ENCODE data around the gene FAM47E.

The FAM47E gene, protein sequence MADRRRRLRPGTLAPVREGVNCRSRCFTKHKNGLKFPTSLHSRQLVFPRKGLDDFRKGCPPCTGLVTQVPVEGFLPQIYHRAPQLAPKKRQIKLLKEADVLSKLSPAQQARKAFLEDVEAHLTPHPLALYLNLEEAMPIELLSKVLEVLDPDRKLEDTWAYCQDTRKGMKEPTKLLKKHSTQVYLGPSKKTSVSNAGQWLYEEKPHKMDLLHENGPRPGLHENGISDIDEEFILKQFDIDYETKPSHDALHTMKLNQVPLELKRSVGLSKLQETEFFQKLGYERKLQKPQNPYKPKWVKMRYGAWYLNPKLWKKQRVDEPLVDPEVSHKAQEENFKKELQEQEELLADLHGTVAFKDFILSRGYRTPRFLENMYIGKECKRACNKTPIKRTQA

DNA sequence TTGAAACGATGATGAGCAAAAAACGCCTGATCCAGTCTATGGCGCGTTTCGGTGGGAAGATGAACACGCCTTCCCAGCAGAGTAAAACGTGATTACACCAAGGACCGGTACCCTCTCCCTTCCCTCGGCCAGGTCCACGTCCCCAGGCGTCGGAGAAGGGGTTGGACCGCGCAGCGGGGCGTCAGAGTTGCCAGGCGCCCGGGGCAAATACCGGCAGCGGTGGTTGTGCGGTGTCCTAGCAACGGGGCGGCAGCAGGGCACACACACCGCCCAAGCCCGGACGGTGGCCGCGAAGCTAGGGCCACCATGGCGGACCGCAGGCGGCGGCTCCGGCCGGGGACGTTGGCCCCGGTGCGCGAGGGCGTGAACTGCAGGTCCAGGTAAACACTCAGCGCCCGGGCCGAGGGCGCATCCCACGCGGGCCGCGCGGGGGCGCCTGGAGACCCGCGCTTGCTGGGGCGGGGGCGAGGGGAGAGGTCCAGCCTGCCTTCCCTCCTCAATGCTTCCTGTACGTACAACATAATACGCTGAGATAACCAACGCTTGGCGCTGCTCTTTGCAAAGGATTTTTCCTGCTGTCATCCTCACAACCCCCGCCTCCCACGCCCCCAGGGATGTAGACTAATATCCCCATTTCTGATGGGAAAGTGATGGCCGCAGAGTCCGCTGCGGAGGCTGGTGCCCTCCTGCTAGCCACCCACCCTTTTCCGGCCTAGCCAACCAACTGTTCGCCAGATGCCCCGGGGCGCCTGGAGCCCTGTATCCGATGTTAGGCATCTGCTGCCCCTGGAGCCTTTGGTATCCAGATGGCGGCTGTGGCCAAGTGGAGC lies at the start of gene FAM47E:
Gene FAM47E, plus strand, starts transcription at position 281 of the 830 bp plus-strand sequence. Its CDS starts 26 bp downstream, at position 307.
- DNase-seq = peak; percentile 84 to 98 (median 97)

DNA sequence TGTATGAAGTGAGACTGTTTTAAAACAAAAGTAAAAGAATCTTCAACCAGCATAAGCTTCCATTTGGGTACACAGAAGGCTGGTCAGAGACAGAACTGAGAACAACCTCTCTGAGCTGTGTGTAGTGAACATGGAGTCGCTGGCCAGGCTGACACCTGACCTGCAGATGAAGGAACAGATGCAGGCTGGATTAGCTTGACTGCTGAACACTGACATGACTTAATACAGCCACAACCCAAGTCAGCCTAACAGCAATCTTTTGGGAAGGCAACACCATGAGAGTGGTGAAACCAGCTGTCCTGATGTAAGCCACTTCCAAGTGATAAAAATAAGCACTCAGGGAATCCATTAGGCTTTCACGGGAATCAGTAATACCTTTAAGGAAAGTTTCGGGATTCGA lies 48.0 kb upstream of the FAM47E start:
- peak in 1 of 3 experiments; percentile 41 for DNase-seq

DNA sequence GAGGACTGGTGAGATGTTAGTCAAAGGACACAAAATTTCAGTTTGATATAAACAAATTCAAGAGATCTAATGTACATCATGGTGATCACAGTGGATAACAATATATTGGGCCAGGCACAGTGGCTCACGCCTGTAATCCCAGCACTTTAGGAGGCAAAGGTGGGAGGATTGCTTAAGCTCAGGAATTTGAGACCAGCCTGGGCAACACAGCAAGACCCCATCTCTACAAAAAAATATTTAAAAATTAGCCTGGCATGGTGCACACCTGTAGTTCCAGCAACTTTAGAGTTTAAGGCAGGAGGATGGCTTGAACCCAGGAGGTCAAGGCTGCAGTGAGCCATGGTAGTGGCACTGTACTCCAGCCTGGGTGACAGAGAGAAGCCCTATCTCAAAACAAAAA lies 46.6 kb upstream of the FAM47E start:
- DNase-seq = no peak

DNA sequence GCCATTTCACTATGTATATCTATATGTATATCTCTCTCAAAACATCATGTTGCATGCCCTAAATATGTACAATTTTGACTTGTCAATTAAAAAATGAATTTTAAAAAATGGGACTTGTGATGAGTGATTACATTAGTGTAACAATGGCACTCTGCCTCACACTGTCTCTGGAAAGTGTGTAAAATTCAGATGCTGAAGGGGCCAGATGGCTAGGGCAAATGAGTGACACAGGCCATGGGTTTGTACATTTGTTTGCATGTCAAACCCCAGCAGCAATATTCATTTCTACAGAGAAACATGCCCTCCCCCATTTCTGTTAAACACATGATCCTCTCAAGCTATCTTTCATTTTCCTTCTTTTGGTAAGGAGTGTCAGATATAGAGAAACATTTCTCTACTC lies 46.0 kb upstream of the FAM47E start:
- no peak for DNase-seq

DNA sequence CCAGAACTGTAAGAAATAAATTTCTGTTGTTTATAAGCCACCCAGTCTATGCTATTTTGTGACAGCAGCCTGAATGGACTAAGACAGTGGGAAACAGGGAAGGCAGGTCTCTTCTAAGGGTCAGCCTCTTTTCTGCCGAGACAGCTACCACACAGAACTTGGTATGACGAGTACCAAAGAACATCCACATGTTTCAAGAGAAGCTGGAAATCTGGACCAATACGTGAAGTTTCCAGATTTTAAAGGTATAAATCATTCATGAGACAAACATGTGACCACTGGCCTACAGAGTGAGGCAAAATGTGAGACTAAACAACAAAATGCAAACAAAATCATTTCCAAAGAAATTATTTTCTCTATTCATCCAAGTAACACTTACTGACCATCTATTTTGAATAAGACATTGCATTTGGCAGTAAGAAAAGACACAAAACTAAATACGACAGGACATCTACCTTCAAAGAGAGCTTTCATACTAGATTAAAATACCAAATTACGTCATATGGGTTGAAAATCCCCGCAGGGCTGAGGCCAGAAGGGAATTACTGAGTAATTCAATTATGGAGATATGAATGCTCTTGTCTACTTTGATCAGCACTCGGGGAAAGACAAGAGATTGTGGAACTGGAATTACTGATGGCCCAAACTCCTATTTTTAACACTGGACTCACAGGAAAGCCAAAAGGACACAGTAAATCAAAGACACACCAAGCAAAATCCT lies 45.1 kb upstream of the FAM47E start:
- no peak for DNase-seq

DNA sequence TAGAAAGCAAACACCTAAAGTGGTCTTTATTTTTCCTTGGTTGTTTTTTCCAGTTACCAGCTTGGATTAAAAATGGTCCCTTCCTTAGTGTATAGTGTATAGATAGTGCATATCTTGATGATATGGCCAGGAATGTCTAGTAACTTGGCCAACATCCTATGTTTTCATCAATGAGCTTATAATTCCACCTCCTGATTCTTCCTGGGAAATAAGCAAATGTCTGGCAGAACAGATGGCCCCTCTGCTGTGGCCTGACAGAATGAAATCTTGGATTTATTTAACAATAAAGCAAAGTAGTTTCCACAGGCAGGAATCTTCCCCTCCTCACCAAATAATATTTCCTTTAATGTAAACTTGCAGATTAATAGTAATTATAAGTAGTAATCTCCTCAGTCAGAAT lies 44.0 kb upstream of the FAM47E start:
- DNase-seq = no peak

DNA sequence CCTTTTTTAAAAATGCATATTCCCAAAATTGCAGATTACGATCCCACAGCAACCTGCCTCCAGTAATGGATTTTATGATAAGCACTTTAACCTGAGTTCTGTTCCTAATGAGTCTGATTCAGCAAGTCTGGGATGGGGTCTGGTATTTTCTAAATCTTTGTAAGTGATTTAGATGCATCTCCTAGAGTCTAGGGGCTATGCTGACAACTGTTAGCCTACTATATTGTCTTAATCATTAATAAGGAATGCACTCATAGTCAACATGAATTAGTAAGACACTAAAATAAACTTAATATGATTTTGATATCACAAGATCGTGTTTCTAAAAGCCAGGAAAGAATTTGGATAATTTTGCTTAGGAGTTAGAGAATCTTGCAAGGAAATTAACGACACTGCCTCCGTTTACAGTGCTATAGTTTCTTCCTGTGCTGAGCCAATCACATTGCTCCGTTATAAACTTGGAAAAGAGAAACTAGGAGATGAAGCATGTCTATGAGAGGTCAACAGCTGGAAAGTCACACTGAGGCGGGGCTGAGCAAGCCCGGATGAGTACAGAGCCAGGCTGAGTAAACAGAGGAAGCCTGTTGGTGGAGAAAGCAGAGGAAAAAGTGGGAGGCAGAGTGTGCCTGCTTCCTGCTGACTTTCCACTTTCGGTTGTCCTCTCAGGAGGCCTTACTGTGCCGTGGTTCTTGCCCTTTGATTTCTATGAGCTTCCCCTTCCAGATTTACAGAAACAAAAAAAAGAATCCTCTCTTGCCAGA lies 43.3 kb upstream of the FAM47E start:
- peak; percentile 50 to 71 (median 68) for DNase-seq

DNA sequence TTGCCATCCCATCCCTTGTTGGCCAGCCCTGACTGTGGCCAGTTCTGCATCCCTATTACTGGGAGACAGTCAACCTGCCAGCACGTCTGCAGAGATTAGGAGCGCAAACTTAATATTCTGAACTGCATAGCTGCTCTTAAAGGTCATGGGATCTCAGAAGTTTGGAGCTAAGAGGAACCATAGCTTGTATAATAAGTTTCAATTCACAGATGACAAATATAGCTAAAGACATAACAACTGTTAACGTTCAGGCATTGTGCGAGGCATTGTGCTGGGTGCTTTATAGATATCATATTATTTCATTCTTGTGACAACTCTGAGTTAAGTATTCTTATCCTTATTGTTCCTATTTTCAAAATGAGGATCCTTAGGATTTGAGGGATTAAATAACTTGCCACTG lies 41.6 kb upstream of the FAM47E start:
- no peak for DNase-seq

DNA sequence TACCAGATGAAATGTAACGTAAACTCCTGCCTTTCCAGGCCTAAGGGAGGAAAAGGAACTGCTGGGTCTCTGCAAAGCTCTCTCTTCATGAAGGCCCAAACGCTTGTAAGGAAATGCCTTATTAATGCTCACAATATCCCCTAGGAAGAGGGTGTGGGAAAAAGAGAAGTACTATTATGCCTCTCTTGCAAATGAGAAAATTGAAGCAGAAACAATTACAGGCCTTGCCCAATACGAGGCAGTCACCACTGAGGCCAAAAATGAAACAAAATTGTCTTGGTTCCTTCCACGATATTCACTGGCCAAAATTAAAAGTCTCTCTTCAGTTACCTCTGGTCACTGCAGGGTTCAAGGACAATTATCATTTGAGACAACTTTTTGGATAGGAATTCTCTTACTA lies 41.1 kb upstream of the FAM47E start:
- DNase-seq = no peak

DNA sequence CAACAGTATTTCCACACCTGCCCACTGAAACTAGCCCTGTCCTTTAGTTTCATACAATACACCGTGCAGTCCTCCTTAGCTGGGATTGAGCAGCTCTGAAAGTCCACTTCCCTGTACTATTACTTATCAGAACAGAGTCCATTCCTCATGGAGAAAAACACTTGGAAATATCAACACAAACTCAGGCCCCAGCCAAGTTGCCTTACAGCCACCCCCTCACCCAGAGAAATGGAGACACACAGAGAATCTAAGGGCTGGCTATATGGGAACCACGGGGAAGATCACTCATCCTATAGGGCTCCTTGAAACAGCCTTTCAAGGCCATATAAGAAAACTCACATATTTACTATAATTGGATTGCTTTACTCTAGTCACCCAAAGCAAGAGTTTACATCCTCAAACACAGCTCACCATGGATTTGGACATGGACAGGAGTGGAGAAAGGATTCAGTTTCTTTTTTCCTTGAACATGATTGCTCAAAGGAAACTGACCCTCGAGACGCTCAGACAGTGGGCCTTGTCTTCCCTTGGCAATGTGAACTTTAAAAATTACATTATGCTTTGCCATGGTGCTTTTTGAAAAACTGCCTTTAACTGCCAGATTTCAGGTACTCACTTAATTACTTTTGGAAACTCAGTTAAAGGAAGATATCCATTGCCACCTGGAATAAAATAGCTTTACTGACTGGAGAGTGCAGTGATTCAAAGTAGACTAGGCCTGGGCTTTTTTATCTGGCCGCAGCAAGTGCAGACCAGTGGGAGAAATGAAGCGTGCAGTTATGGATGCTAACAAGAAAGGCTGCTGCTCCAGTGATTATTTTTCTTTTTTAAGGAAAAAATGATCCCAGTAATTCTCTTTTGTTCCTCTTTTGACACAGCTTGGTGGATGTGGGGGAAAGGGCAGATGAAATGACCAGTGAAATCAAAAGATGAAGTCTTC lies 39.5 kb upstream of the FAM47E start:
- DNase-seq = peak in 2 of 3 experiments; percentile 18 to 38

DNA sequence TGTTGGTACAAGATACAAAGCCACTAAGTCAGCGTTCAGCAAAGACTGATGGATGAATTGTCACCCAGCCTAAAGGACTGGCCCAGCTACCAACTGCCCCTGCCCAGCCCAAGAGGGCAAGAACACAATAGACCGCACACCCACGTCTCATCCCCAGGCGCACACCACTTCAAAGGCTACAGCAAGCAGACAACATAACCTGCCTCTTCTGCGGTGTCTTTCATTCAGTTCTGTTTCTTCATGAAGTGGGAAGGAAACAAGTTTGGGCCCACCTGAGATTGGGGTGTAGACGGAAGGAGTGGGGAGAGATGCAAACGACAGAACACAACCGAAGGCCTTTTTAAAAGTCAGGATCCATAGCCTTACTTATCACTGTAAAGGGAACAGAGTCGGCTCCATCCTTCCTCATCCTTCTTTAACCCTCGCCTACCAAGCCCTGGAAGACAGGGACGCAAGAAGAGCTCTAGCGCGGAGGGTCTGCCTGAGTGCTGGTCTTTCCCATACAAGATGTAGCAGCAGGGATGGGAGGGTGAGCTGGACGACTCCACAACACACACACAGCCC lies 38.6 kb upstream of the FAM47E start:
- DNase-seq = peak; percentile 40 to 74 (median 60)

DNA sequence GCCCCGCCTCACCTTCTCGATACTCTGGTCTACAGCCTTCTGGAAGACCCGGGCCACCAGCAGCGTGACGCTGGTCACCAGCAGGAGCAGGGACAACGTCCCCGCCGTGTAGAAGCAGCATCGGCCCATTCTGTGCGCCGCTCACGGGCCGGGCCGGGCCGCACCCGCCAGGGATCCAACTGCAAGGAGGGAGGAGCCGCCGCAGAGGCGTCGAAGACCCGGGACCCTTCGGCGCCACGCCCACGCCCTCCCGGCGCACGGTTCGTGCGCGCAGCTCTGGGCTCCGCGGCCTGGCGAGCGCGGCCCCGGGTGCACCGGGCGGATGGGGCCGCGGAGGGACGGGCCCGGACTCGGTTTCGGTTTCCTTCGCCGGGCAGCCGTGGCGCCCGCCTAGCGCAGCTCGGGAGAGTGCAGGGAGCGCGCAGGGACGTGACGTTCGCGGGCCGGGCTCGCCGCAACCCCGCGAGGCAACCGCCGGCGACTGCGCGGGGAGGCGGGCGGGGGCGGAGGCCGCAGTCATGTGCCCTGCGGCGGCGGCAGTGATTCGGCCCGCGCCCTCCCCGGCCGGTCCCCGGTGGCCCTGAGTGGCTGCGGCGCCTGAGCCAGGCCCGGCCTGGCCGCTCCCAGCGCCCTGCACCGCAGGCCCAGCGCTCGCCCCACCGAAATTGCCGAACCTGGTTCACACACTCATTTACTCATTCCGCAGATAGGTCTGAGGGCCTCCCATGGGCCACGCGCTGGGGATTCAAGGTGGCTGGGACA lies 37.9 kb upstream of the FAM47E start, which contains the start of gene SCARB2:
Gene SCARB2, minus strand, starts transcription at position 410 of the 762 bp plus-strand sequence. Its CDS starts 281 bp downstream, at position 129.
- peak; percentile 88 to 97 (median 91) for DNase-seq

DNA sequence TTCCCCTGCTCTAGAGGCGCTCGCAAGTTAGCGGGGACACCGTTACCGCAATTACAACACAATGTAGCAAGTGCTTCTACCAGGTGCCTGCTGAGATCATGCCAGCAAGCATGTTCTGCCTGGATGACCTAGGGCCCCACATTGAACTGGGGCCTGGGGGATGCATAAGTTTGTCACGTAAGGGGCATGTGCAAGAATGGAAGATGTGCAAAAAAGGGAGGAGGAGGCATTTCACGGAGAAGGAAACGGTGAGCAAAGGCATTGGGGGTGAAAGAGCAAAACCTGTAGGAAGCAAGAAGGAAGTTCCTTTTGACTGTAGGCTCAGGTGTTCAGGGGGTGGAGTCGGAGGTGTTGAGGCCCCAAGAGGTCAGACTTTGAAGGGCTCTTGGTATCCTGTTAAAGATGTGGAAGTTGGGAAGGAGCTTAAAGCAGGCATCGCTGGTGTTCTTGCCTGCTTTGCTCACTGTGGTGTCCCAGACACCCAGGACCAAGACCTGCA lies 37.3 kb upstream of the FAM47E start:
- no peak for DNase-seq

DNA sequence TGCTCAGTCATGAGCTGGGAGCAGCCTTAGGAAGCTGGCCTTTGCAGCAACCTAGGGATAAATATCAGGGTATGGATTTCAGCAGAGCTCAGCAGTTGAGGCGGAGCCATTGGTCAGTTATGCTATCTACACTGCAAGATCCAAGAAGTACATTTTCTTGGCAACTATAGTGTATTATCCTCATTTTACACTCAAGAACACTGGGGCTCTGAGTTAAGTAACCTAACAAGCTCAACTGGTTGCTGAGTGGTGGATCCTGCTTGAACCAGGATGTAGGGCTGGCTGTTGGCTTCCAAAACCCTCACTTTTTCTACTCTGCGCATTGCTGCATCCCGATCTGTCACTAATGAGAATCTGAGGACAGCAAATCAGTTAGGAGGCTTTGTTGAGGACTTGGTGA lies 36.4 kb upstream of the FAM47E start:
- DNase-seq = no peak

DNA sequence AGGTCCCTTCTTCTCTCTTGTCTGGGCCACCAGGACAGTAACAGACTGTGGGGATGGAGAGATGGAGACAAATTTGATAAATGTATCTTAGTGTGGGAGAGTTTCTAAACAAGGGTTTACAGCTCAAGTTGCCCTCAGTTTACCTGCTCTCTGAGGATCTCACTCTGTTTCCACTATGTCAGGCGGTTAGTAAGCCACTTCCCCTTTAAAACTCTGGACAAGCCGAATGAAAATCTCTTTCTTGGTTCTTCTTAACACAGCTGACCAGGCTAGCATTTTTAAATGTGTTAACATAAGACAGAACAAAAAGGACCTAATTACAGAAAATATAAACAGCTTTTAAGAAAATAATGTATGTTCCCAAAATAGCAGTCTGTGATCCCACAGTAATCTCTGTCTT lies 35.0 kb upstream of the FAM47E start:
- no peak for DNase-seq

DNA sequence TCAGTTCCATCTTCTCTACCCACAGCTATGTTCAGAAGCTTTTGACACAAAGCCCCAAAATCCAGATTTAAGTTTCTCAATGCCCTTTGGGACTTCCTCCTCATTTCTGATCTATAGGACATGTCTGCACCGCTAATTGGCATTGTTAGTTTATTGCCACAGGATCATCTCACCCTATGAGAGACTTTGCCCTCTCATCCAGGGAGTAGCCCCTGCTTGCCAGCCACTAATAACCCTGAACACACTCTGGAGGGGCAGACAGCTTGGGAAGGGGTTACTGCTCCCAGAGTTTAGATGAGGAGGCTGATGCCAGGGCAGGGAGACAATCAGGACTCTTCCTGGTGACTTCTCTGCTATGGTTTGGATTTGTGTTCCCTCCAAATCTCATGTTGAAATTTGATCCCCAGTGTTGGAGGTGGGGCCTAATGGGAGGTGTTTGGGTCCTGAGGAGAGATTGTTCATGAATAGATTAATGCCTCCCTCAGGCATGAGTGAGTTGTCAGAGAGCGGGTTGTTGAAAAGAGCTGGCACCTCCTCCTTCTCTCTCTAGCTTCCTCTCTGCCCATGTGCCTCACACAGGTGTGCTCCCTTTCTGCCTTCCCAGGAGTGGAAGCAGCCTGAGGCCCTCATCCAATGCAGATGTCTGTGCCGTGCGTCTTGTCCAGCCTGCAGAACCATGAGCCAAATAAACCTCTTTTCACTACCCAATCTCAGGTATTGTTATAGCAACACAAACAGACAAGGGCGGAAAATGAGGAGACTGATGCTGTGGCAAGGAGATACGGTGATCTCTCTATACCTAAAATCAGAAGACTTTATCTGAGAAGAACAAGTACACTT lies 34.3 kb upstream of the FAM47E start:
- DNase-seq = peak in 1 of 3 experiments; percentile 3

DNA sequence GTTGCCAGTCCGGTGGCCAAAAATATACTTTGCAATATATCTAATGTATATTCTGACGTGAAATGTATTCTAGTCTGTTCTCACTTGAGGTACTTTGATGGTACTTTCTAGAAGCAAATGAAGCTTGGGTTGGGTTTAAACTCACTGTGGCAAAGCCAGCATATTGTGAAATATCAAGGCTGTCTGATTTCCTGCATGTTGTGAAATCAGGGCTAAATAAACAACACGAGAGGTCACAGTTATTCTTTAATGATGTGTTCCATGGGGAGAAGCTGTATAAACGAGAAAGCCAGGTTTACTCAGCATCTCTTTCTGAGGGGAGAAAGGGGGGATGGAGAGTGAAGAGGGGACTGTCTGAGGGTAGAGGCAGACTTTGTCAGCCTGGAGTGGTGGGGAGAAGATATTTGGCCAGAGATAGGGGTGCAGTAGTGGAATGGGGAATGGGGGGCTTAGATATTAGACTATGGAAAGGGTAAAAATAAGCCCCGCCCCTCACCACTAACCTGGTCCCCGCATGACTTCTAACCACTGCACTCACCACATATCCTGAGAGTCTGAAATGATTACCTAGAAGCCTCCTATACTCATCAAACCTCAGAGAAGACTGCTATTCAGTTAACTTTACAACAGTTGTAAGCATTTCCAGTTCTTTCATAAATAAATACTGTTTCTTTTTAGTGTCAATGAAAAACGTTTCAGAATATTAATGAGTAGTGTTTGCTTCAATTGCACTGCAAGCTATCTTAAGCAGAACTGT lies 32.0 kb upstream of the FAM47E start:
- no peak for DNase-seq

DNA sequence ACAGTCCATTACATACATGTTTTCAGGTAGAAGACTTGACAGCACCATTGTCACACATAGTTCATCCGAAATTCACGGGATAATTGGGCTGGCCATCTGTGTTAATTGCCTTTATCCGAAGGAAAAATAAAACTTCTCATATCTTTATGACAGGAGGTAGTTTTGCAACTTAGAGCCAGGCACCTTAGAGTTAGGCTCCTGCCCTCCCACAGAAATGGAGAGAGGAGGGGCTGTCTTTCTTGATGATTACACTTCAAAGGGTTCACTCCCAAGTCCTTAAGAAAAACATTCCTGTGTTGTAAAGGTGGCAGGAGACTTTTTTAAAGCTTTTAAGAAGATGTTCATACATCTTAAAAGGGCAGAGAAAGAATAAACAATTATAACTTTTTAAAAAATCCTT lies 27.4 kb upstream of the FAM47E start:
- DNase-seq = no peak
